DMS 273 (cell line): ENCODE results near the gene EDARADD.
"Not testable (repeated sequence)": the region's sequence is repeated elsewhere in the genome, so short reads cannot be mapped to it uniquely, and the experiment has no call there.

ENCODE experiments used
- DNase-seq: peaks from one replicate; lab custom pipeline; 2025; ENCODE audit not compliant: unreplicated experiment; lab: John Stamatoyannopoulos, UW

The EDARADD gene

GRCh38 chr1:236429715-236430274, 35.7 kb downstream of the EDARADD start:
- no peak for DNase-seq

GRCh38 chr1:236433819-236434315, 39.8 kb downstream of the EDARADD start:
- no peak for DNase-seq

GRCh38 chr1:236438614-236439013, 44.5 kb downstream of the EDARADD start:
- DNase-seq = no peak

- DNase-seq = no peak
These were observed 46.3 kb downstream of the EDARADD start for GRCh38 chr1:236440373-236440772.

GRCh38 chr1:236450779-236451178, 56.7 kb downstream of the EDARADD start:
- DNase-seq = no peak

GRCh38 chr1:236451796-236452373, 57.8 kb downstream of the EDARADD start:
- DNase-seq = peak; percentile 60

- peak; percentile 54 for DNase-seq
These were observed 61.2 kb downstream of the EDARADD start for GRCh38 chr1:236455243-236455642.

GRCh38 chr1:236457775-236458174, 63.7 kb downstream of the EDARADD start:
- DNase-seq = no peak

- DNase-seq = no peak
These were observed 64.9 kb downstream of the EDARADD start for GRCh38 chr1:236458996-236459395.

- DNase-seq = no peak
These were observed 66.0 kb downstream of the EDARADD start for GRCh38 chr1:236460103-236460502.

GRCh38 chr1:236464197-236464596, 70.1 kb downstream of the EDARADD start:
- not testable (repeated sequence) for DNase-seq

GRCh38 chr1:236465231-236465958, 71.3 kb downstream of the EDARADD start:
- DNase-seq = no peak

GRCh38 chr1:236465959-236466303, 71.8 kb downstream of the EDARADD start:
- no peak for DNase-seq

GRCh38 chr1:236467327-236467641, 73.2 kb downstream of the EDARADD start:
- DNase-seq = no peak

GRCh38 chr1:236468625-236469024, 74.5 kb downstream of the EDARADD start:
- no peak for DNase-seq

GRCh38 chr1:236469466-236469865, 75.4 kb downstream of the EDARADD start:
- no peak for DNase-seq

GRCh38 chr1:236471096-236471495, 77.0 kb downstream of the EDARADD start:
- DNase-seq = no peak

- peak; percentile 64 for DNase-seq
These were observed 77.6 kb downstream of the EDARADD start for GRCh38 chr1:236471653-236472052.

GRCh38 chr1:236472850-236473788, 79.0 kb downstream of the EDARADD start:
- no peak for DNase-seq

GRCh38 chr1:236476019-236476418, 81.9 kb downstream of the EDARADD start:
- no peak for DNase-seq

GRCh38 chr1:236480758-236481436, 86.8 kb downstream of the EDARADD start:
- DNase-seq = no peak
